NOMO-1 treated with DMSO at 0.1 percent for 48 hours (cell line): ENCODE results near the gene PMEPA1.

Source experiments
- DNase-seq: peaks from one replicate; lab custom pipeline; 2025; ENCODE audit not compliant: unreplicated experiment; lab: John Stamatoyannopoulos, UW

PMEPA1 gene

DNA sequence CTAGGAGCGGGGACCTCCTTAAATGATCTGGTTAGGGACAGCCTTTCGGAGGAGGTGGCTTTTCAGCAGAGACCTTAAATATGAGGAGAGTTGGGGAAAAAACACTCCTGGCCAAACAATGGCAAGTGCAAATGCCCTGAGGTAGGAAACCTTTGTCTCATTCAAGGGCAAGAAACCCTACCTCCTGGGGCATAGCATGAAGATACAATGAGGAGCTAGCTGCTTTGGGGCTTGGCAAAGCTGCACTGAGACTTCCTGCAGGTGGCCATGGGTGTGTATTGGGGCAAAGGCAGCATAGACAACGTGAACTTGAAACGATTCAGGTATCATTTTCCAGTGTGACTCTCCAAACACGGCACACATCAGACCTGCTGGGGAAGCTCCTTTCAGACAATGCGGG is 30.7 kb downstream of the PMEPA1 start:
- DNase-seq = no peak

- no peak for DNase-seq
These were observed 31.5 kb downstream of the PMEPA1 start for GRCh38 chr20:57678340-57678739.

- no peak for DNase-seq
These were observed 32.2 kb downstream of the PMEPA1 start for GRCh38 chr20:57677584-57677982.

DNA sequence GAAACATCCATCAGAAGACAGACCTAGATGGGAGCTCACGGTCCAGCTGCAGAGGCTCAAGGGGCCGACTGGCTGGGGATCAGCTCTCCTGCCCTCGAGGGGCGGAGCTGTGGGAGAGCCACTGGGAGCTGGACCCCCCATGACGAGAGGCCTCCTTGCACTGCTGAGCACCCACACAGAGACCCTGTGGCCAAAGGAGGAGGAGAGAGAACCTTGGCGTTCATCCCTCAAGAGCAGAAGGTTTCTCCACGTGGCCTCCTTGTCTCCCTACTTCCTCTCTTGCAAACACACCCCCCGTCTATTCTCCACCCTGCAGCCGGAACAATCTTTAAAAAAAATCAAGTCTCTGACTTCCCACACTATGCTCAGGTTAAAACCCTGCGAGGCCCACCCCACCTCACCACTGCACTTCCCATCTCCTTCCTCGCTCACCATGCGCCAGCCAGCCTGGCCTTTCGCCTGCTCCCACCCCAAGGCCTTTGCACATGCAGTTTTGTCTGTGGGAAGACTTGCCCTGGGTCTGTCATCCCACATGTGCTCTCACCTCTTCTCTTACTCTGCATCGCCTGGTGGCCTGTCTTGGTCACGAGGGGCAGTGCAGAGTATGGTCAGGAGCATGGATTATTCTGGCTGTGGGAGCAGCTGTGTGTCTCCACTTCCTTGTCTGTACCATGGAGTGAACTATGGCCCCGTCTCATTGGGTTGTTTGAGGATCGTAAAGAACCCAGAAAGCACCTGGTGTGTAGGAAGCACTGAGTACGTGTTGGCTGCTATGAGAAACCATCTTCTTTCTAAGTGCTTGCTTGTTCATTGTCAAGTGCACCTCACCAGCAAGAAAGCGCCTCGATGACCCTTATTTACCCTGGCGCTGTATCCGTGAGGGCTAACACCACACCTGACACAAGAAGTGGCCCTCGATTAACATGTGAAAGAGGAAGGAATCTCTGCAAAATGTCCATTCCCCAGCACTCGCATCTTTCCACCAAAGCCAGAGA is 32.9 kb downstream of the PMEPA1 start:
- DNase-seq = no peak

- DNase-seq = no peak
These were observed 34.0 kb downstream of the PMEPA1 start for GRCh38 chr20:57675773-57676172.

- no peak for DNase-seq
These were observed 36.8 kb downstream of the PMEPA1 start for GRCh38 chr20:57672953-57673575.

GRCh38 chr20:57672164-57672563 is 37.7 kb downstream of the PMEPA1 start:
- DNase-seq = no peak

DNA sequence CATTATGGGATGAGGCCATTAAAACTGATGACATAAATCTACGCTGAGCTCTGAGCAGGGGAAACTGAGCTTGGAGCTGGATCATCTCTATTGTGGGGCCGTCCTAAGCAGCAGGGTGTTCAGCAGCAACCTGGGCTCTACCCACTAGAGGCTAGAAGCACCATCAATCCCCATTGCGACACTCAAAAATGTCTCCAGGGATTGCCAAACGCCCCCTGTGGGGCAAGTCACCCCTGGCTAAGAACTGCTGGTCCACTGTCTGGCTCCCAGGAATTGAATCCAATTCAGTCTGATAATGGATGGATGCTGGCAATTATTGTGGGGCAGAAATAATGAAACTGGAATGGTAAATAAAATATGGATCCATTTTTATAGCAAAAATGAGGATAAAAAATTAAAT is 38.2 kb downstream of the PMEPA1 start:
- no peak for DNase-seq

DNA sequence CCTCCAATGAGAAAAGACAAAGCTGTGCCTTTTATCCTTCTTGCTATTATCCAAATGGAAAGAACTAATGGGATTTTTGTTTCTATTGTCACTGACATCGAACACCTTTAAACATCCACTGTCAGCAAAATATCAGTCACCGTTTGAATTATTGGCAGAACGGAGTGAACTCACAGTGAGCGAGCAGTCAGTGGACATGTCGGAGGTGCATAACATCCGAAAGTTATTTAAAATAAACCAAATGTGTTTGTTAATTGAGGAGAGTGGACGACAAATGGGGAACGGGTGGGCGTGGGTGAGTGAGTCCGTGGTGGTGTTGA is 38.8 kb downstream of the PMEPA1 start:
- no peak for DNase-seq

DNA sequence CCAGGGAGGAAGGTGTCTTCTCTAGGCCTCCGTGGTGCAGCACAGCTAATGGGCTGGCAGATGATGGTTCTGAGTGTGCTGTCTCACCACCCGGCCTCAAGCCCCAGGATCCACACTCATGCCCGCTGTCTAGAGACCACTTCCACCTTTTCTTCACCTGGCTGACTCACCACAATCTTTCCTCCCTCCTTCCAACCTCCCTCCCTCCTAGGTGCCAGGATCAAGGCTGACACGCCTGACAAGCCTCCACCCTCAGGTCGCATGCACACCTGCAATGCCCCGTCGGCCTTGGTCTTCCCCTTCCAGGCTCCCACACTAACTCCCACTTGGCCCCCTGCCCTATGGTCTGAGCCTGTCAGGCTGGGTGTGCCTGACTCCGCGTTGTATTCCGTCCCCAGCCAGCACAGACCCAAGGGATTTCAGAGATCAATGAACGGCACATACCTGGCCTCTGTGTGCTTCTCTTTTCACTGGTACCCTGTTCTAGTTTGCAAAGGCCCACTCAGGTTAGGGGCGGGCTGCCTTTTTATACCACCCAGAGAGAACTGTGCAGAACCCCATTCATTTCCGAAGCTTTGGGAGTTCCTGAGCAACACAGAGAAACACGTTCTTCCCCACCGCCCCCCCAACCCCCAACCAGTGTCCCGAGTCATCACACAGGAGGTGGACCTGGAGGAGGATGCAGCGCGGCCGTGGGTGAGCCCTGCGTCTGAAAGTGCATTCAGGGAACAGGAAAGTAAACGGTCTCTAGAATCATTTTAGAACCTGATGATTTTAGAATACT is 39.3 kb downstream of the PMEPA1 start:
- no peak for DNase-seq

DNA sequence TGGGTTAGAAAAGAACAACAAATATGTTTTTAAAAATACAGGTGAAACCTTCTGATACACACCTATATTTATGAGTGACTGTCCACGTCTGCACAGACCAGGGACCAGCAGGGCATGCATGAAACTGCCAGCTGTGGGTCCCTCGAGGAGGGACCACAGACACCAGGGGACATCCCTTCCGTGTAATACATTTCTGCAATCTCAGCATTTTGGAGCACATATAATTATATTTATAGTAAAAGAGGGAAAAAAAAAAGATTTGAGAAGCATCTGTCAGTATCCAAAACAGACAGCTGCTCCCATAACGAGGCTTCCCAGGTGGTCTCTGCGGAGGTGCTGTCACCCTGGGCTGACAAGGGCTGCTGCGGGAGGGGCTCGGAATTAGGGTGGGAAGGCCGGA is 40.2 kb downstream of the PMEPA1 start:
- no peak for DNase-seq

- DNase-seq = no peak
These were observed 41.7 kb downstream of the PMEPA1 start for GRCh38 chr20:57667924-57668782.

- DNase-seq = no peak
These were observed 42.4 kb downstream of the PMEPA1 start for GRCh38 chr20:57667388-57667787.

DNA sequence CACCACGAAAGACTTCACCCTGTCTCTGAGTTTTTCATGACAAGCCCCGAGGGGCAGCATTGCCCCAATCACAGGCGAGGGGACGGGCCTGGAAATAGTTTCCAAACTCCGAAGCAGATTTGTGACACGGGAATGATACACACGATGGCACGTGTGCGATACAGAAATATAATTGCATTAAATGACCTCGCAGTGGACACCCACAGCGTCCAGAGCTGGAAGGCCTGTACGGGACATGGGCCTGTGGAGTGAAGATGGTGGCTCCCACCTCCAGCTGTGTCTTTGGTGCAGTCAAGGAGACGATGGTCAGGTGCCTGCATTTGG is 43.0 kb downstream of the PMEPA1 start:
- DNase-seq = no peak

DNA sequence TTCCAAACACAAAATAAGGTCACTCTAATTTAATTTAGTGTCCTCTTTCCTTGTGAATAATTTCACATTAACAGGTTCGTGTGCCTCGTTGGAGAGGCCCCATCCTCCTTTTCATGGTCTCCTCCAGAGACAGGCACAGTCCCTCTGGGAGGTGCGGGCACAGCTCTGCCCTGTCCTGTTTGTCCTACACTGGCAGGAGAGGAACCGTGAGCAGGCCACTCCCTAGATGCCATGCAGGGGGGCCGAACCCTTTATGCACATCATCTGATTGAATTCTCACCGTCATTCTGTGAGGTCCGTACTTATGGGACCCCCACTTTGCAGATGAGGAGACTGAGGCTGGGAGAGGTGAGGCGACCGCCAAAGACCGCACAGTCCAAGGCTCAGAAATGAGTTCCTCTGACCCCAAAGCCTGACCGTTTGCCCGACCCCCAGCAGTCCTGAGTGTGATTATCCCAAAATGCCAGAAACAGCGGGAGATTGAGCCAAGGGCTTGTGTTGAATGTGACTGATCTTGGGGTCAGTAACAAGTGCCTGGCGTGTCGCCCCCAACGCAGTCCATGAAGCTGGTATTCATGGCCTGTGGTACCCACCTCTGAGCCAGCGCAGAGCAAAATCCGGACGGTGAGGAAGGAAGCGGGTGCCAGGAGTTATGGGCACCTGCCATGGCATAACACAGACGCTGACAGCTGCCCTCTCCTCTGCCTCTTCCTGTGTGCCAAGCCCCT is 43.5 kb downstream of the PMEPA1 start:
- DNase-seq = no peak

DNA sequence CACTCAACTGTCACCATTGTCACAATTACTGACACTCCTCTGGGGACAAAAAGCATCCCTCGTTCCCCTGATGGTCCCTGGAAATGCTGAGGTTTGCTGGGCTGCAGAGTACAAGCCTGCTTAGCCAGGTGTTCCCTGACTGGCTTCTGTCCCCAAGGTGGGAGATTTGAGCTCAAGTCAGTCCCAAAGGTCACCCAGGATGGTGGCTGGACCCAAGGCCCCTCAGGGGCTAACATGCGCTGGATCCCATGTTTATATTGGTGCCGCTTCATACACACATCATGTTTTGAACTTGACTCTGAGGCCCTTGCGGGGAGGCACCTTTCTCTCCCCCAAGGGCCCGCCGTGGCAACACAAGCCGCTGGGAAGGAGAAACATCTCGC is 44.2 kb downstream of the PMEPA1 start:
- DNase-seq = no peak

GRCh38 chr20:57664924-57665588 is 44.8 kb downstream of the PMEPA1 start:
- no peak for DNase-seq

GRCh38 chr20:57664476-57664875 is 45.3 kb downstream of the PMEPA1 start:
- no peak for DNase-seq

DNA sequence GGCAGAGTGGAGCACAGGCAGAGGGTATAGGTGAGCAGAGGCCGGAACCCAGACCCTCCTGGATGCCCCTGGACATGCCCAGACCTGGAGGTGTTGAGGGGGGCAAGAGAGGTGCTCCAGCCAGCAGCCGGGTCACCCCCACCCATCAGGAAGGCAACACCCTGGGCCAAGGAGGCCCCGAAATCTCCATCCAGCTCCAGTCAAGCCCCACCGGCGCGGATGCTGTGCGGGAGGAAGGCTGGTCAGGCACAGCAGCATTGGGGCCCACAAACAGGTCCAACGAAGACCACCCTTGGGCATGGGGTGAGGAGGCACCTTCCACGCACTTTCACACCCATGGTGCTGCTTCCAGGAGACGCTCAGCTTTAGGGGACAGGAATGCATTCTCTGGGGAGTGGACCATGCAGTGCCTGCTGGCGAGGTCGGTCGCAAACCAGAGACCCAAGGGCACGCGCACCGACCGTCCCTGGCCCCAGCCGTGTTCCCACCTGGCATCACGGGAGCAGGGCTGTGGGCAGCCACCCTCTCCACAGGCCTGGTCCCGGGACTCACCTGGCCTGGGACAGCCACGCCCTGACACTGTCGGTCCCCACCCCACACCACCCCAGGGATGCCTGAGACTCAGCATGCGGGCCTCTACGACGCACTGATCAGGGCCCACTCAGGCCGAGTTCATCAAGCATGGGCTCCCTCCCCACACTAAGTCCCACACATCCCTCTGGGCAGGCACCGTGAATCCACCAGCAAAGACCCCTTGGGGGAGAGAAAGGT is 45.9 kb downstream of the PMEPA1 start:
- DNase-seq = no peak
